Neural cell (in vitro differentiated cells): Measurements from ENCODE around the gene FAM83G. TPM values are rescaled to one million over a fixed set of nuclear protein-coding genes. Genes with fewer than 3 reads are reported as not detected.

Experiments
- H2AFZ ChIP-seq: fragments of 200-600, 300-800 bp; sonication (generic), shearing (Covaris generic); 2 replicates; pipeline ENCODE4 v1.6.0; 2014; ENCODE audit warnings: low read depth, mild to moderate bottlenecking, antibody characterized with exemption, low read length, moderate library complexity
- H3F3A ChIP-seq: fragments of 200-600 bp; shearing (Covaris generic); 2 replicates; pipeline ENCODE4 v1.6.1; 2016; ENCODE audit warnings: mild to moderate bottlenecking, moderate library complexity, mixed read lengths, antibody characterized with exemption, low read length; ENCODE audit not compliant: insufficient read depth, poor library complexity, severe bottlenecking
- H3K27ac ChIP-seq: fragments of 200-600, 300-800 bp; sonication (generic), shearing (Covaris generic); 2 replicates; pipeline ENCODE4 v1.5.1; 2014; ENCODE audit warnings: mild to moderate bottlenecking, low read length, moderate library complexity
- H3K27me3 ChIP-seq: fragments of 300-800, 200-600 bp; sonication (generic), shearing (Covaris generic); 2 replicates; pipeline ENCODE4 v1.6.0; 2014; ENCODE audit warnings: mild to moderate bottlenecking, low read depth, low read length, moderate library complexity; ENCODE audit not compliant: insufficient read depth
- H3K36me3 ChIP-seq: fragments of 300-800, 200-600 bp; sonication (generic), shearing (Covaris generic); 2 replicates; pipeline ENCODE4 v1.5.1; 2014; ENCODE audit warnings: mild to moderate bottlenecking, antibody characterized with exemption, low read length, moderate library complexity; ENCODE audit not compliant: insufficient read depth
- H3K4me2 ChIP-seq: fragments of 300-800, 200-600 bp; sonication (generic), shearing (Covaris generic); 2 replicates; pipeline ENCODE4 v1.6.0; 2014; ENCODE audit warnings: mild to moderate bottlenecking, low read length
- H3K4me3 ChIP-seq: fragments of 300-800, 200-600 bp; sonication (generic), shearing (Covaris generic); 2 replicates; pipeline ENCODE4 v1.5.1; 2014; ENCODE audit warnings: mild to moderate bottlenecking, low read length, moderate library complexity
- H3K79me2 ChIP-seq: fragments of 200-600 bp; shearing (Covaris generic); replicated peaks from 2 replicates; pipeline ENCODE4 v1.6.0; 2014; ENCODE audit warnings: mild to moderate bottlenecking, low read length, moderate library complexity; ENCODE audit not compliant: insufficient read depth
- H3K9ac ChIP-seq: fragments of 300-800, 200-600 bp; sonication (generic), shearing (Covaris generic); 2 replicates; pipeline ENCODE4 v1.6.1; 2016; ENCODE audit warnings: mild to moderate bottlenecking, low read length, mixed read lengths
- H3K9me2 ChIP-seq: fragments of 200-600 bp; shearing (Covaris generic); 2 replicates; pipeline ENCODE4 v1.6.1; 2016; ENCODE audit warnings: mild to moderate bottlenecking, low read length, mixed read lengths; ENCODE audit not compliant: insufficient read depth
- H3K9me3 ChIP-seq: fragments of 200-600, 300-800 bp; sonication (generic), shearing (Covaris generic); 2 replicates; pipeline ENCODE4 v1.6.1; 2016; ENCODE audit warnings: mild to moderate bottlenecking, mixed run types, low read length, moderate library complexity, mixed read lengths
- H4K20me1 ChIP-seq: fragments of 200-600 bp; shearing (Covaris generic); 2 replicates; pipeline ENCODE4 v1.6.1; 2016; ENCODE audit warnings: mild to moderate bottlenecking, mixed run types; ENCODE audit not compliant: insufficient read depth
- CTCF ChIP-seq: fragments of 450-650 bp; IDR thresholded peaks from 2 replicates; pipeline ENCODE4 v1.5.1; 2014; ENCODE audit warnings: antibody characterized with exemption, mild to moderate bottlenecking, moderate library complexity; ENCODE audit not compliant: poor library complexity, severe bottlenecking
- EP300 ChIP-seq: fragments of 450-650 bp; conservative IDR thresholded peaks from 2 replicates; pipeline ENCODE4 v1.6.1; 2014; ENCODE audit warnings: antibody characterized with exemption, mild to moderate bottlenecking, moderate library complexity; ENCODE audit not compliant: poor library complexity, severe bottlenecking
- EZH2 ChIP-seq: fragments of 200-600, 300-800 bp; shearing (Covaris generic), sonication (generic); IDR thresholded peaks from 2 replicates; pipeline ENCODE4 v1.6.1; 2014; ENCODE audit warnings: antibody characterized with exemption, low read length, borderline replicate concordance, mild to moderate bottlenecking; ENCODE audit not compliant: insufficient read depth, poor library complexity, severe bottlenecking
- MXI1 ChIP-seq: fragments of 450-650 bp; conservative IDR thresholded peaks from 2 replicates; pipeline ENCODE4 v1.6.1; 2014; ENCODE audit warnings: antibody characterized with exemption, mild to moderate bottlenecking; ENCODE audit not compliant: poor library complexity, severe bottlenecking
- POLR2AphosphoS5 ChIP-seq: IDR thresholded peaks from 2 replicates; pipeline ENCODE4 v1.6.1; 2012
- RAD21 ChIP-seq: fragments of 450-650 bp; conservative IDR thresholded peaks from 2 replicates; pipeline ENCODE4 v1.6.1; 2014; ENCODE audit warnings: antibody characterized with exemption, mild to moderate bottlenecking, moderate library complexity
- REST ChIP-seq: IDR thresholded peaks from 2 replicates; pipeline ENCODE4 v1.6.1; 2012; ENCODE audit warnings: borderline replicate concordance
- SMC3 ChIP-seq: fragments of 450-650 bp; conservative IDR thresholded peaks from 2 replicates; pipeline ENCODE4 v1.6.1; 2014; ENCODE audit warnings: antibody characterized with exemption, mild to moderate bottlenecking, moderate library complexity; ENCODE audit not compliant: poor library complexity
- TAF1 ChIP-seq: IDR thresholded peaks from 2 replicates; pipeline ENCODE4 v1.6.1; 2012; ENCODE audit warnings: low read depth
- polyA plus RNA-seq: library from polyadenylated mRNA; depleted of rRNA; stranded (reverse); fragments of >200 nt; gene quantifications from 2 replicates; pipeline ENCODE4 v1.2.3, GENCODE V29; 2014

The FAM83G gene
- polyA plus RNA-seq, 1 donor from 2014 or later, result not detected

GRCh38 chr17:19017804-19018599 lies 13.4 kb upstream of the FAM83G start:
- H3K9ac ChIP-seq, result no peak overlapping the region
- TF ChIP-seq RAD21, result no peak
- TF ChIP-seq MXI1, result no peak
- TF ChIP-seq POLR2AphosphoS5, result no peak
- no peak for TF ChIP-seq TAF1
- TF ChIP-seq CTCF, result no peak
- TF ChIP-seq EP300, result no peak
- TF ChIP-seq REST, result no peak
- TF ChIP-seq EZH2, result no peak
- no peak for TF ChIP-seq SMC3
- H3K27ac ChIP-seq, result no peak overlapping the region
- no peaks in the 10 kb centered on the region for H3K9me3 ChIP-seq
- no peaks in the 10 kb centered on the region for H3K79me2 ChIP-seq
- H3K9me2 ChIP-seq, result no peaks in the 10 kb centered on the region
- H4K20me1 ChIP-seq, result no peaks in the 10 kb centered on the region
- H3K36me3 ChIP-seq, result no peaks in the 10 kb centered on the region
- H2AFZ ChIP-seq, result no peak overlapping the region
- no peaks in the 10 kb centered on the region for H3K27me3 ChIP-seq
- no peak overlapping the region for H3K4me3 ChIP-seq
- H3F3A ChIP-seq, result no peaks in the 10 kb centered on the region
- H3K4me2 ChIP-seq, result no peak overlapping the region

GRCh38 chr17:19017401-19017800 lies 12.8 kb upstream of the FAM83G start:
- Histone ChIP-seq H2AFZ (no peak overlapping the region), H3K9ac (no peak overlapping the region), H3K4me2 (no peak overlapping the region), H3K9me2 (no peaks in the 10 kb centered on the region), H3K9me3 (no peaks in the 10 kb centered on the region), H3F3A (no peaks in the 10 kb centered on the region), H3K79me2 (no peaks in the 10 kb centered on the region), H4K20me1 (no peaks in the 10 kb centered on the region), H3K4me3 (no peak overlapping the region), H3K27ac (no peak overlapping the region), H3K27me3 (no peaks in the 10 kb centered on the region), H3K36me3 (no peaks in the 10 kb centered on the region)
- TF ChIP-seq REST (no peak), MXI1 (no peak), EZH2 (no peak), CTCF (no peak), SMC3 (no peak), TAF1 (no peak), RAD21 (no peak), EP300 (no peak), POLR2AphosphoS5 (no peak)
